ENCODE measurements around the gene RAB20. TPM values are rescaled to one million over a fixed set of nuclear protein-coding genes. Genes with fewer than 3 reads are reported as not detected.

Gene RAB20
- total RNA-seq, 1 experiment from 2014 or later: 12.3 TPM

GRCh38 chr13:110568612-110569011 lies 7.1 kb upstream of the RAB20 start:
- Mint-ChIP-seq H3K9me3 (no peaks in the 10 kb centered on the region; a peak in 1 of 5 replicates), H3K27me3 (ENCODE audit: low read depth) (peaks cover 6% of the 10 kb centered on the region), H3K4me3 (no peak overlapping the region), H3K27ac (no peak overlapping the region), H3K36me3 (ENCODE audit: insufficient read depth in 1 of 3, low read depth in 3 of 3) (peaks cover 0 to 2% (median 0%) of the 10 kb centered on the region in 3 experiments; a peak in 1 of 7 replicates), H3K4me1 (peaks cover 25 to 28% of the 10 kb centered on the region in 2 experiments)
- Histone ChIP-seq H4K8ac (replicated peaks; ENCODE audit: insufficient read length, low read depth, low read length) (no peak overlapping the region), H3K9me3 (ENCODE audit: control insufficient read depth, low read depth, low read length) (no peaks in the 10 kb centered on the region), H3K14ac (ENCODE audit: insufficient read depth, low read length) (no peak overlapping the region), H3K27ac (ENCODE audit: insufficient read length, low read depth, low read length) (no peak overlapping the region), H3K27me3 (ENCODE audit: insufficient read depth, low read length) (no peaks in the 10 kb centered on the region), H2BK5ac (ENCODE audit: insufficient read length, low read length) (no peak overlapping the region), H3K9ac (ENCODE audit: extremely low read depth, insufficient read length, low read length) (no peak overlapping the region), H3K23ac (ENCODE audit: insufficient read length, low read depth, low read length) (no peak overlapping the region), H2AK5ac (ENCODE audit: insufficient read length, low read length) (no peak overlapping the region), H3K79me1 (ENCODE audit: insufficient read depth, low read depth, low read length, poor library complexity, severe bottlenecking) (no peaks in the 10 kb centered on the region), H3K56ac (ENCODE audit: insufficient read length, low read depth, low read length) (no peak overlapping the region), H2BK20ac (ENCODE audit: low read depth, low read length, poor library complexity, severe bottlenecking) (no peak overlapping the region), H4K20me1 (ENCODE audit: control insufficient read depth, insufficient read depth, insufficient read length) (no peaks in the 10 kb centered on the region), H2BK15ac (ENCODE audit: low read depth, low read length) (no peak overlapping the region), H3T11ph (ENCODE audit: low read length) (no peak overlapping the region), H3K18ac (ENCODE audit: insufficient read length, low read depth, low read length) (no peak overlapping the region), H3K4me1 (ENCODE audit: insufficient read depth, low read length) (peaks cover 3% of the 10 kb centered on the region; the same call in 1 of the 2 replicates), H2BK12ac (ENCODE audit: insufficient read length, low read depth, low read length) (no peak overlapping the region), H4K91ac (ENCODE audit: insufficient read length, low read depth, low read length) (no peak overlapping the region), H3K23me2 (ENCODE audit: insufficient read length, low read depth, low read length, poor library complexity, severe bottlenecking) (no peaks in the 10 kb centered on the region), H3K79me2 (ENCODE audit: insufficient read depth, low read length) (no peaks in the 10 kb centered on the region), H2BK120ac (ENCODE audit: low read depth, low read length, poor library complexity, severe bottlenecking) (no peak overlapping the region), H3K4me2 (ENCODE audit: insufficient read depth, insufficient read length, low read length) (no peak overlapping the region), H4K5ac (ENCODE audit: insufficient read length, low read depth, low read length) (no peak overlapping the region), H3K4ac (ENCODE audit: low read depth, low read length) (no peak overlapping the region), H2AFZ (ENCODE audit: low read length) (no peak overlapping the region)
- TF ChIP-seq, protein P1, sequence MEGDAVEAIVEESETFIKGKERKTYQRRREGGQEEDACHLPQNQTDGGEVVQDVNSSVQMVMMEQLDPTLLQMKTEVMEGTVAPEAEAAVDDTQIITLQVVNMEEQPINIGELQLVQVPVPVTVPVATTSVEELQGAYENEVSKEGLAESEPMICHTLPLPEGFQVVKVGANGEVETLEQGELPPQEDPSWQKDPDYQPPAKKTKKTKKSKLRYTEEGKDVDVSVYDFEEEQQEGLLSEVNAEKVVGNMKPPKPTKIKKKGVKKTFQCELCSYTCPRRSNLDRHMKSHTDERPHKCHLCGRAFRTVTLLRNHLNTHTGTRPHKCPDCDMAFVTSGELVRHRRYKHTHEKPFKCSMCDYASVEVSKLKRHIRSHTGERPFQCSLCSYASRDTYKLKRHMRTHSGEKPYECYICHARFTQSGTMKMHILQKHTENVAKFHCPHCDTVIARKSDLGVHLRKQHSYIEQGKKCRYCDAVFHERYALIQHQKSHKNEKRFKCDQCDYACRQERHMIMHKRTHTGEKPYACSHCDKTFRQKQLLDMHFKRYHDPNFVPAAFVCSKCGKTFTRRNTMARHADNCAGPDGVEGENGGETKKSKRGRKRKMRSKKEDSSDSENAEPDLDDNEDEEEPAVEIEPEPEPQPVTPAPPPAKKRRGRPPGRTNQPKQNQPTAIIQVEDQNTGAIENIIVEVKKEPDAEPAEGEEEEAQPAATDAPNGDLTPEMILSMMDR (conservative IDR thresholded peaks at IDR 0.05): no peak
- no CpG with 5 or more reads among the region's 3 CpGs for WGBS (ENCODE audit: extremely low coverage, insufficient read length, low lambda C conversion rate)
- DNase-seq: no peak
